B cell (primary cell): ENCODE data around the gene FBXO28. TPM values are rescaled to one million over a fixed set of nuclear protein-coding genes. Genes with fewer than 3 reads are reported as not detected.

Source experiments
- ATAC-seq: fragments of 200-7000 bp; cut with Tn5 transposase; one replicate; pipeline ENCODE4 v1.10.0; 2021; ENCODE audit warnings: low read depth, mild to moderate bottlenecking, moderate number of reproducible peaks, moderate library complexity
- CTCF ChIA-PET: fragments of 350-600 bp; sonication (Branson Sonifier 250); formaldehyde crosslinking; loops from one replicate; lab custom pipeline; 2021; ENCODE audit warnings: antibody characterized with exemption, inconsistent platforms; lab: Charles Lee
- POLR2A ChIA-PET: fragments of 350-600 bp; sonication (Branson Sonifier 250); formaldehyde crosslinking; loops from one replicate; lab custom pipeline; 2021; ENCODE audit warnings: antibody characterized with exemption; lab: Charles Lee
- DNase-seq: peaks from one replicate; pipeline ENCODE4 v3.0.0; 2013
- H2AFZ ChIP-seq: 2 replicates; pipeline ENCODE4 v1.6.1; 2012; ENCODE audit warnings: mild to moderate bottlenecking, low read depth, low read length; ENCODE audit not compliant: insufficient read depth, poor library complexity, severe bottlenecking
- H3K27ac ChIP-seq, 2 donors: 1 replicate in 1 of 2; 2 replicates in 1 of 2; pipeline ENCODE4 v1.5.1; 2012 to 2013; ENCODE audit warnings: low read length in 2 of 2, mild to moderate bottlenecking in 2 of 2, moderate library complexity in 1 of 2
- H3K27me3 ChIP-seq, 4 experiments: fragments of 200-600 bp in 1 of 4; sonication (generic) in 1 of 4; replicated peaks in 1 of 4; 1 replicate in 2 of 4; 2 replicates in 2 of 4; pipeline versions ENCODE4 v1.6.1 to v1.7.0; 2013 to 2016; ENCODE audit warnings: low read length in 3 of 4, mild to moderate bottlenecking in 2 of 4, mixed read lengths in 1 of 4, moderate library complexity in 1 of 4; ENCODE audit not compliant: insufficient read depth in 4 of 4, control insufficient read depth in 3 of 4; ENCODE audit errors: control extremely low read depth in 1 of 4
- H3K36me3 ChIP-seq, 2 experiments: replicated peaks in 1 of 2; 1 replicate in 1 of 2; 2 replicates in 1 of 2; pipeline versions ENCODE4 v1.6.1 to v1.7.1; 2013; ENCODE audit warnings: low read length in 1 of 2; ENCODE audit not compliant: insufficient read depth in 2 of 2, control insufficient read depth in 1 of 2; ENCODE audit errors: control extremely low read depth in 1 of 2, extremely low read depth in 1 of 2
- H3K4me1 ChIP-seq, 2 donors: fragments of 200-600 bp in 1 of 2; sonication (generic) in 1 of 2; 1 replicate in 1 of 2; 2 replicates in 1 of 2; pipeline versions ENCODE4 v1.5.1 to v1.6.1; 2013 to 2017; ENCODE audit warnings: low read length in 2 of 2; ENCODE audit not compliant: control insufficient read depth in 2 of 2, insufficient read depth in 2 of 2
- H3K4me2 ChIP-seq: replicated peaks from 2 replicates; pipeline ENCODE3; 2012; ENCODE audit warnings: mild to moderate bottlenecking, low read depth, low read length; ENCODE audit not compliant: poor library complexity, severe bottlenecking
- H3K4me3 ChIP-seq, 5 experiments: fragments of 200-600 bp in 1 of 5; sonication (generic) in 1 of 5; 1 replicate in 3 of 5; 2 replicates in 2 of 5; pipeline versions ENCODE4 v1.5.1 to v1.7.0; 2011 to 2016; ENCODE audit warnings: low read length in 4 of 5, mild to moderate bottlenecking in 4 of 5, low read depth in 2 of 5, control low read depth in 1 of 5, moderate library complexity in 1 of 5; ENCODE audit not compliant: insufficient read depth in 1 of 5; ENCODE audit errors: control extremely low read depth in 1 of 5, extremely low read depth in 1 of 5
- H3K79me2 ChIP-seq: fragments of 200-600 bp; sonication (generic); one replicate; pipeline ENCODE4 v1.6.0; 2016; ENCODE audit warnings: low read length; ENCODE audit not compliant: control insufficient read depth, insufficient read depth
- H3K9ac ChIP-seq: fragments of 200-600 bp; sonication (generic); 2 replicates; pipeline ENCODE4 v1.6.1; 2017; ENCODE audit warnings: mild to moderate bottlenecking, low read length, moderate library complexity
- H3K9me3 ChIP-seq, 3 donors: one replicate each; pipeline versions ENCODE4 v1.6.1 to v1.7.1; 2013; ENCODE audit warnings: low read length in 2 of 3; ENCODE audit not compliant: control insufficient read depth in 2 of 3, insufficient read depth in 1 of 3; ENCODE audit errors: control extremely low read depth in 1 of 3
- H4K20me1 ChIP-seq: 2 replicates; pipeline ENCODE4 v1.6.0; 2012; ENCODE audit warnings: mild to moderate bottlenecking, low read length; ENCODE audit not compliant: insufficient read depth, control insufficient read depth, poor library complexity, severe bottlenecking
- H3K27ac Mint-ChIP-seq: one replicate; pipeline ENCODE4 v1.8.0; 2021; ENCODE audit warnings: mixed read lengths
- H3K27me3 Mint-ChIP-seq: one replicate; pipeline ENCODE4 v1.8.0; 2021; ENCODE audit warnings: mixed read lengths
- H3K4me1 Mint-ChIP-seq: one replicate; pipeline ENCODE4 v1.8.0; 2021; ENCODE audit warnings: mixed read lengths
- H3K4me3 Mint-ChIP-seq: one replicate; pipeline ENCODE4 v1.8.0; 2021; ENCODE audit warnings: mixed read lengths
- H3K9me3 Mint-ChIP-seq: one replicate; pipeline ENCODE4 v1.8.0; 2022; ENCODE audit warnings: mixed read lengths; ENCODE audit not compliant: insufficient read depth
- CTCF ChIP-seq: fragments of 200-600 bp; IDR thresholded peaks from one replicate; pipeline ENCODE4 v1.8.0; 2022; ENCODE audit warnings: antibody characterized with exemption, mild to moderate bottlenecking
- EZH2 ChIP-seq: IDR thresholded peaks from 2 replicates; pipeline ENCODE4 v1.6.1; 2012; ENCODE audit warnings: borderline replicate concordance, low read depth, mild to moderate bottlenecking, moderate library complexity, low read length; ENCODE audit not compliant: insufficient read depth, poor library complexity, severe bottlenecking
- WGBS: methylation state at CpG from one replicate; pipeline ENCODE4 v1.1.5; 2013; ENCODE audit warnings: missing lambda C conversion rate; ENCODE audit not compliant: insufficient coverage; 5-methylcytosine and 5-hydroxymethylcytosine counted together
- intact Hi-C: fragments of 100-400 bp; cut with micrococcal nuclease; formaldehyde crosslinking; loops from one replicate; pipeline ENCODE4 v1.10.0; 2022
- polyA plus RNA-seq: library from polyadenylated mRNA; depleted of rRNA; stranded (reverse); fragments of >200 nt; gene quantifications from 2 replicates; pipeline ENCODE4 v1.2.3, GENCODE V29; 2012
- total RNA-seq, 2 donors: library from RNA; stranded (reverse); fragments of 120-200 nt in 1 of 2; gene quantifications; 1 replicate in 1 of 2; 2 replicates in 1 of 2; pipeline versions ENCODE4 v1.2.3 to v1.2.4, GENCODE V29; 2013 to 2022

Gene FBXO28
- total and polyA plus RNA-seq, 2 donors (not counting 1 experiment from before 2014, with no cell fraction given) = 17.5 to 39.7 TPM

DNA sequence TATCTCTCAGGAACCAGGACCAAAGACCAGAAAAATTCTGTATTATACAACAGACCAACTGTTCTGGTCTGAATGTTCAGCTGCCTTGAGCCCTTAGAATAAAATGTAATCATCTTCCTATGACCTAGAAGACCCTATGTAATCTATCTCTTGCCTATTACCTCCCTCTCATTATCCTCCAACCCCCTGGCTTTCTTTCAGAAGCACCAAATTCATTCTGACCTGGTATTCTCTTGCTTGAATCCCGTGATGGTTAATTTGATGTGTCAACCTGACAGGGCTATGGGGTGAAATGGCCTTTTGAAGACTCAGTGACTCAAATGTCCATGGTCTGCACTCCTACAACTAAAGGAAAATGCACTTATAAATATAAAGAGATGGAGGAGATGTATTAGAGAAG is 21.8 kb upstream of the FBXO28 start:
- Histone ChIP-seq H3K9me3 (peaks cover 0 to 6% (median 0%) of the 10 kb centered on the region in 3 donors), H3K4me3 (no peak overlapping the region), H2AFZ (no peak overlapping the region), H3K36me3 (no peaks in the 10 kb centered on the region), H3K79me2 (no peaks in the 10 kb centered on the region), H3K4me2 (no peak overlapping the region), H3K4me1 (no peaks in the 10 kb centered on the region), H3K27me3 (peaks cover 0 to 15% (median 3%) of the 10 kb centered on the region in 4 experiments), H4K20me1 (no peaks in the 10 kb centered on the region), H3K9ac (no peak overlapping the region), H3K27ac (no peak overlapping the region)
- Mint-ChIP-seq H3K4me1 (no peaks in the 10 kb centered on the region), H3K4me3 (no peak overlapping the region), H3K27ac (no peak overlapping the region), H3K27me3 (peaks cover 41% of the 10 kb centered on the region), H3K9me3 (no peaks in the 10 kb centered on the region)
- ChIA-PET POLR2A (no interaction called here), CTCF (no interaction called here)
- no peak for ATAC-seq
- TF ChIP-seq EZH2 = no peak
- no peak for TF ChIP-seq CTCF
- intact Hi-C loops = no loop called here
- WGBS = no CpG with 5 or more reads among the region's 1 CpG
- no peak for DNase-seq

DNA sequence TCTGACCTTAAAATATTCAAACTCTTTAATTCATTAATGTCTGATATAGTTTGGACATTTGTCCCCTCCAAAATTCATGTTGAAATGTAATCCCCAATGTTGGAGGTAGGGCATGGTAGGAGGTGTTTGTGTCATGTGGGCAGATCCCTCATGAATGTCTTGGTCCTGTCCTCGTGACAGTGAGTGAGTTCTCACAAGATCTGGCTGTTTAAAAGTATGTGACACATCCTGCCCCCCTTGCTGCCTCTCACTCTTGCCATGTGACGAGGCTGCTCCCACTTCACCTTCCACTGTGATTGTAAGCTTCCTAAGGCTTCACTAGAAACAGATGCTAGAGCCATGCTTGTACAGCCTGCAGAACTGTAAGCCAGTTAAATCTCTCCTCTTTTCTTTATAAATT is 21.3 kb upstream of the FBXO28 start:
- no peak overlapping the region for H3K27ac Mint-ChIP-seq
- peaks cover 36% of the 10 kb centered on the region for H3K27me3 Mint-ChIP-seq
- ChIA-PET CTCF (no interaction called here), POLR2A (interaction anchor here (0.7 kb wide), 1 partner anchor 95 kb away, joined by 3 read pairs; no protein-coding TSS in a partner anchor)
- H3K27me3 ChIP-seq = peaks cover 0 to 15% (median 3%) of the 10 kb centered on the region in 4 experiments
- H4K20me1 ChIP-seq = no peaks in the 10 kb centered on the region
- H2AFZ ChIP-seq = no peak overlapping the region
- H3K4me3 ChIP-seq = no peak overlapping the region
- no peak for DNase-seq
- WGBS = 100% methylated on average over 1 of the region's 2 CpGs
- H3K9ac ChIP-seq = no peak overlapping the region
- peaks cover 0 to 6% (median 0%) of the 10 kb centered on the region in 3 donors for H3K9me3 ChIP-seq
- H3K4me1 Mint-ChIP-seq = no peaks in the 10 kb centered on the region
- no peak overlapping the region for H3K4me2 ChIP-seq
- intact Hi-C loops = no loop called here
- H3K79me2 ChIP-seq = no peaks in the 10 kb centered on the region
- no peaks in the 10 kb centered on the region for H3K9me3 Mint-ChIP-seq
- no peak overlapping the region for H3K27ac ChIP-seq
- TF ChIP-seq CTCF = no peak
- TF ChIP-seq EZH2 = no peak
- H3K4me1 ChIP-seq = no peaks in the 10 kb centered on the region
- no peak for ATAC-seq
- H3K4me3 Mint-ChIP-seq = no peak overlapping the region
- H3K36me3 ChIP-seq = no peaks in the 10 kb centered on the region
